Activated CD4-positive, alpha-beta T cell treated with anti-CD3 and anti-CD28 coated beads, Interleukin-2, amount 10 ng/mL, durations not matched to agents 24 days and 14 days (primary cell): ENCODE data around the gene TTLL11. TPM values are rescaled to one million over a fixed set of nuclear protein-coding genes. Genes with fewer than 3 reads are reported as not detected.

Experiments used
- DNase-seq: peaks from one replicate; pipeline ENCODE4 v3.0.0; 2022
- H3K27ac Mint-ChIP-seq: one replicate; pipeline ENCODE4 v1.8.0; 2022; ENCODE audit warnings: mild to moderate bottlenecking, mixed read lengths
- H3K27me3 Mint-ChIP-seq: one replicate; pipeline ENCODE4 v1.8.0; 2022; ENCODE audit warnings: mixed read lengths
- H3K36me3 Mint-ChIP-seq: one replicate; pipeline ENCODE4 v1.8.0; 2022; ENCODE audit warnings: low read depth, mild to moderate bottlenecking, mixed read lengths
- H3K4me1 Mint-ChIP-seq: one replicate; pipeline ENCODE4 v1.8.0; 2021; ENCODE audit warnings: mixed read lengths
- H3K4me3 Mint-ChIP-seq: one replicate; pipeline ENCODE4 v1.8.0; 2022; ENCODE audit warnings: mild to moderate bottlenecking, moderate library complexity, mixed read lengths
- H3K9me3 Mint-ChIP-seq: one replicate; pipeline ENCODE4 v1.8.0; 2021; ENCODE audit warnings: mixed read lengths
- intact Hi-C: fragments of 100-400 bp; cut with micrococcal nuclease; formaldehyde crosslinking; loops from one replicate; pipeline ENCODE4 v1.15.1; 2023
- total RNA-seq: library from RNA; stranded (reverse); gene quantifications from 2 replicates; pipeline ENCODE4 v1.2.3, GENCODE V29; 2022

TTLL11 gene
- total RNA-seq, 1 donor from 2014 or later = 2.4 TPM

GRCh38 chr9:121950441-121950840, 142.7 kb downstream of the TTLL11 start:
- no peak for DNase-seq
- intact Hi-C loops = no loop called here
- Mint-ChIP-seq H3K9me3 (no peaks in the 10 kb centered on the region), H3K4me1 (no peaks in the 10 kb centered on the region), H3K36me3 (no peaks in the 10 kb centered on the region), H3K27ac (no peak overlapping the region), H3K4me3 (no peak overlapping the region), H3K27me3 (peaks cover 2% of the 10 kb centered on the region)

- H3K27me3 Mint-ChIP-seq = peaks cover 2% of the 10 kb centered on the region
- H3K4me3 Mint-ChIP-seq = no peak overlapping the region
- intact Hi-C loops = no loop called here
- DNase-seq = no peak
- H3K36me3 Mint-ChIP-seq = no peaks in the 10 kb centered on the region
- no peaks in the 10 kb centered on the region for H3K4me1 Mint-ChIP-seq
- no peak overlapping the region for H3K27ac Mint-ChIP-seq
- H3K9me3 Mint-ChIP-seq = no peaks in the 10 kb centered on the region
These were observed 143.3 kb downstream of the TTLL11 start for GRCh38 chr9:121949766-121950165.

- no peaks in the 10 kb centered on the region for H3K9me3 Mint-ChIP-seq
- intact Hi-C loops = no loop called here
- no peaks in the 10 kb centered on the region for H3K36me3 Mint-ChIP-seq
These were observed 143.7 kb downstream of the TTLL11 start for GRCh38 chr9:121949364-121949763.

GRCh38 chr9:121947775-121948174, 145.3 kb downstream of the TTLL11 start:
- DNase-seq = no peak
- Mint-ChIP-seq H3K9me3 (no peaks in the 10 kb centered on the region), H3K27me3 (peaks cover 2% of the 10 kb centered on the region), H3K27ac (no peak overlapping the region), H3K4me1 (no peaks in the 10 kb centered on the region), H3K4me3 (no peak overlapping the region), H3K36me3 (no peaks in the 10 kb centered on the region)
- intact Hi-C loops = no loop called here

More at GRCh38 chr9:121949364-121949763, 143.7 kb downstream of the TTLL11 start:
- no peak for DNase-seq
- Mint-ChIP-seq H3K4me3 (no peak overlapping the region), H3K27me3 (peaks cover 2% of the 10 kb centered on the region), H3K27ac (no peak overlapping the region), H3K4me1 (no peaks in the 10 kb centered on the region)

- H3K9me3 Mint-ChIP-seq = no peaks in the 10 kb centered on the region
- intact Hi-C loops = no loop called here
- H3K4me3 Mint-ChIP-seq = no peak overlapping the region
- no peaks in the 10 kb centered on the region for H3K36me3 Mint-ChIP-seq
- no peak for DNase-seq
- peaks cover 2% of the 10 kb centered on the region for H3K27me3 Mint-ChIP-seq
- no peaks in the 10 kb centered on the region for H3K4me1 Mint-ChIP-seq
- H3K27ac Mint-ChIP-seq = no peak overlapping the region
These were observed 146.6 kb downstream of the TTLL11 start for GRCh38 chr9:121946465-121946864.

GRCh38 chr9:121945849-121946248, 147.3 kb downstream of the TTLL11 start:
- no peak overlapping the region for H3K4me3 Mint-ChIP-seq
- DNase-seq = no peak
- no peaks in the 10 kb centered on the region for H3K36me3 Mint-ChIP-seq

GRCh38 chr9:121945281-121945680, 147.8 kb downstream of the TTLL11 start:
- Mint-ChIP-seq H3K36me3 (no peaks in the 10 kb centered on the region), H3K27ac (no peak overlapping the region), H3K4me1 (no peaks in the 10 kb centered on the region), H3K27me3 (peaks cover 2% of the 10 kb centered on the region), H3K9me3 (no peaks in the 10 kb centered on the region), H3K4me3 (no peak overlapping the region)
- intact Hi-C loops = no loop called here
- no peak for DNase-seq

More at GRCh38 chr9:121945849-121946248, 147.3 kb downstream of the TTLL11 start:
- peaks cover 2% of the 10 kb centered on the region for H3K27me3 Mint-ChIP-seq
- no peak overlapping the region for H3K27ac Mint-ChIP-seq
- H3K4me1 Mint-ChIP-seq = no peaks in the 10 kb centered on the region
- H3K9me3 Mint-ChIP-seq = no peaks in the 10 kb centered on the region
- intact Hi-C loops = no loop called here

- Mint-ChIP-seq H3K4me3 (no peak overlapping the region), H3K36me3 (no peaks in the 10 kb centered on the region), H3K4me1 (no peaks in the 10 kb centered on the region), H3K27me3 (peaks cover 2% of the 10 kb centered on the region), H3K9me3 (no peaks in the 10 kb centered on the region), H3K27ac (no peak overlapping the region)
- intact Hi-C loops = no loop called here
- DNase-seq = no peak
These were observed 148.4 kb downstream of the TTLL11 start for GRCh38 chr9:121944711-121945191.

GRCh38 chr9:121943463-121943862, 149.6 kb downstream of the TTLL11 start:
- H3K4me1 Mint-ChIP-seq = no peaks in the 10 kb centered on the region
- H3K4me3 Mint-ChIP-seq = no peak overlapping the region
- H3K9me3 Mint-ChIP-seq = no peaks in the 10 kb centered on the region
- intact Hi-C loops = no loop called here
- DNase-seq = no peak
- H3K27ac Mint-ChIP-seq = no peak overlapping the region
- no peaks in the 10 kb centered on the region for H3K36me3 Mint-ChIP-seq
- peaks cover 2% of the 10 kb centered on the region for H3K27me3 Mint-ChIP-seq

GRCh38 chr9:121942866-121943382, 150.2 kb downstream of the TTLL11 start:
- Mint-ChIP-seq H3K27ac (no peak overlapping the region), H3K4me3 (no peak overlapping the region), H3K27me3 (peaks cover 2% of the 10 kb centered on the region), H3K36me3 (no peaks in the 10 kb centered on the region), H3K9me3 (no peaks in the 10 kb centered on the region), H3K4me1 (no peaks in the 10 kb centered on the region)
- DNase-seq = no peak
- intact Hi-C loops = no loop called here

GRCh38 chr9:121942313-121942712, 150.8 kb downstream of the TTLL11 start:
- H3K4me1 Mint-ChIP-seq = no peaks in the 10 kb centered on the region
- no peak overlapping the region for H3K27ac Mint-ChIP-seq
- H3K9me3 Mint-ChIP-seq = no peaks in the 10 kb centered on the region
- intact Hi-C loops = no loop called here
- no peaks in the 10 kb centered on the region for H3K36me3 Mint-ChIP-seq
- no peak overlapping the region for H3K4me3 Mint-ChIP-seq
- no peaks in the 10 kb centered on the region for H3K27me3 Mint-ChIP-seq
- DNase-seq = no peak

GRCh38 chr9:121939643-121940042, 153.5 kb downstream of the TTLL11 start:
- no peak overlapping the region for H3K27ac Mint-ChIP-seq
- H3K9me3 Mint-ChIP-seq = no peaks in the 10 kb centered on the region
- intact Hi-C loops = no loop called here
- DNase-seq = no peak
- no peaks in the 10 kb centered on the region for H3K4me1 Mint-ChIP-seq
- H3K4me3 Mint-ChIP-seq = no peak overlapping the region
- no peaks in the 10 kb centered on the region for H3K36me3 Mint-ChIP-seq
- H3K27me3 Mint-ChIP-seq = no peaks in the 10 kb centered on the region

GRCh38 chr9:121938621-121939020, 154.5 kb downstream of the TTLL11 start:
- DNase-seq = no peak
- H3K9me3 Mint-ChIP-seq = no peaks in the 10 kb centered on the region
- H3K4me1 Mint-ChIP-seq = no peaks in the 10 kb centered on the region
- no peaks in the 10 kb centered on the region for H3K27me3 Mint-ChIP-seq
- intact Hi-C loops = no loop called here
- H3K36me3 Mint-ChIP-seq = no peaks in the 10 kb centered on the region
- no peak overlapping the region for H3K4me3 Mint-ChIP-seq
- H3K27ac Mint-ChIP-seq = no peak overlapping the region

GRCh38 chr9:121937240-121937639, 155.9 kb downstream of the TTLL11 start:
- no peak for DNase-seq
- H3K4me3 Mint-ChIP-seq = no peak overlapping the region
- H3K36me3 Mint-ChIP-seq = no peaks in the 10 kb centered on the region
- H3K9me3 Mint-ChIP-seq = no peaks in the 10 kb centered on the region
- no peaks in the 10 kb centered on the region for H3K4me1 Mint-ChIP-seq
- intact Hi-C loops = no loop called here
- H3K27me3 Mint-ChIP-seq = no peaks in the 10 kb centered on the region
- no peak overlapping the region for H3K27ac Mint-ChIP-seq

GRCh38 chr9:121935739-121936138, 157.4 kb downstream of the TTLL11 start:
- H3K4me3 Mint-ChIP-seq = no peak overlapping the region
- no peaks in the 10 kb centered on the region for H3K9me3 Mint-ChIP-seq
- no peak for DNase-seq
- intact Hi-C loops = no loop called here
- H3K27me3 Mint-ChIP-seq = no peaks in the 10 kb centered on the region
- H3K4me1 Mint-ChIP-seq = no peaks in the 10 kb centered on the region
- H3K27ac Mint-ChIP-seq = no peak overlapping the region
- no peaks in the 10 kb centered on the region for H3K36me3 Mint-ChIP-seq
